ENCODE measurements around the gene SLC43A2.

Gene SLC43A2

DNA sequence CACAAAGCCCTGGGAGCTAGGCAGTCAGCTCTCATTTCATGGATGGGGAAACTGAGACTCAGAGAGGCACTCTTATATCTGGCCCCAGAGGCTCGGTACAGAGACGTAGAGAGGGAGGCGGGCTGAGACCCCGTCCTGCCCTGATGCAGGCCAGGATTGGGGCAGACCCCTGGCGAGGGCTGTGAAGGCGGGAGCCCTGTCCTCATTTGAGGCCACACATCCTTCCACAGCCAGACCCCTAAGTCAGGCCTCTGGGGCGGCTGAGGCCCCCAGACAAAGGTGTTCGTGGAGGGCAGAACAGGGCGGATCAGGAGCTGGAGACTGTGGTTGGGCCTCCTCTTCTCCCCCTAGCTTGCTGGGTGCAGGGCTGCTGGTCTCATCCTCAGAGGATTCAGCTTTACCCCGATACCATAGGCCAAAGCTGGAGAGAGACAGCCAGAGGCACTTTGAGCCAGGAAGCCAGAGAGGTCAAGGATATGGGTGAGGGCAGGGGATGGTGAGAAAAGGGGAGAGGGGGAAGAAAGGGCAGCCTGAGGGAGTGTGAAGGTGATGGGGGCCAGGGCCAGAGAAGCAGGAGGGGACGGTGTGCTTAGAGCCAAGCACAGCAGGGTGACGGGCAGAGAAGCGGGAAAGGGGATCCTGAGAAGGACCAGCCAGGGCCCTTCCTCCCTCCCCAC lies 17.7 kb upstream of the SLC43A2 start:
- H4K91ac ChIP-seq (ENCODE audit: low read depth, low read length, poor library complexity): no peak overlapping the region
- H3K36me3 ChIP-seq (replicated peaks in 1 of 2; ENCODE audit: control insufficient read depth in 2 of 2, insufficient read depth in 2 of 2, low read length in 2 of 2): peaks cover 9 to 22% of the 10 kb centered on the region in 2 donors
- H2AFZ ChIP-seq (ENCODE audit: low read length): peak overlapping the region; percentile 75
- peak overlapping the region; percentile 60 for H3K9ac ChIP-seq (ENCODE audit: low read depth, low read length, poor library complexity)
- no peak overlapping the region for H3K4me2 ChIP-seq (ENCODE audit: insufficient read depth, low read length, poor library complexity, severe bottlenecking)
- peaks cover 0 to 27% (median 0%) of the 10 kb centered on the region in 3 experiments for H3K27me3 ChIP-seq (ENCODE audit: control insufficient read depth in 3 of 3, insufficient read depth in 3 of 3, low read depth in 1 of 3, low read length in 3 of 3)
- no CpG with 5 or more reads among the region's 13 CpGs for WGBS, 2 donors (ENCODE audit: extremely low coverage in 2 of 2, insufficient read length in 2 of 2, insufficient replicate concordance in 1 of 2)
- peak overlapping the region; percentile 88 for H2AK5ac ChIP-seq (ENCODE audit: low read depth, low read length)
- H3K27ac ChIP-seq (replicated peaks; ENCODE audit: low read length): no peak overlapping the region
- H2BK12ac ChIP-seq (ENCODE audit: low read length): no peak overlapping the region
- H3K9me3 ChIP-seq (replicated peaks in 1 of 2; ENCODE audit: control insufficient read depth in 2 of 2, insufficient read depth in 1 of 2, low read depth in 1 of 2, low read length in 2 of 2): peaks cover 0 to 4% of the 10 kb centered on the region in 2 donors
- no peak overlapping the region for H2BK120ac ChIP-seq (ENCODE audit: low read depth, low read length)
- no peak overlapping the region for H3K4ac ChIP-seq (ENCODE audit: low read length)
- DNase-seq (ENCODE audit: low spot score): no peak
- no peak overlapping the region for H3K18ac ChIP-seq (ENCODE audit: low read length)
- peak overlapping the region; percentile 98 for H2BK15ac ChIP-seq (ENCODE audit: low read length)
- H3K4me3 ChIP-seq (ENCODE audit: low read length in 2 of 2): peak overlapping the region in 1 of 2 donors; percentile 19
- H2BK5ac ChIP-seq (ENCODE audit: low read length): no peak overlapping the region
- peaks cover 17 to 36% of the 10 kb centered on the region in 2 donors for H3K4me1 ChIP-seq (ENCODE audit: control insufficient read depth in 2 of 2, insufficient read depth in 1 of 2, low read depth in 1 of 2, low read length in 2 of 2)
- no peak overlapping the region for H3K23ac ChIP-seq (ENCODE audit: low read depth, low read length, poor library complexity)
- H3K79me1 ChIP-seq (ENCODE audit: low read depth, low read length): peaks cover 2% of the 10 kb centered on the region
- no peak overlapping the region for H4K8ac ChIP-seq (ENCODE audit: low read depth, low read length)
- peak overlapping the region; percentile 13 for H3K14ac ChIP-seq (ENCODE audit: low read length)

DNA sequence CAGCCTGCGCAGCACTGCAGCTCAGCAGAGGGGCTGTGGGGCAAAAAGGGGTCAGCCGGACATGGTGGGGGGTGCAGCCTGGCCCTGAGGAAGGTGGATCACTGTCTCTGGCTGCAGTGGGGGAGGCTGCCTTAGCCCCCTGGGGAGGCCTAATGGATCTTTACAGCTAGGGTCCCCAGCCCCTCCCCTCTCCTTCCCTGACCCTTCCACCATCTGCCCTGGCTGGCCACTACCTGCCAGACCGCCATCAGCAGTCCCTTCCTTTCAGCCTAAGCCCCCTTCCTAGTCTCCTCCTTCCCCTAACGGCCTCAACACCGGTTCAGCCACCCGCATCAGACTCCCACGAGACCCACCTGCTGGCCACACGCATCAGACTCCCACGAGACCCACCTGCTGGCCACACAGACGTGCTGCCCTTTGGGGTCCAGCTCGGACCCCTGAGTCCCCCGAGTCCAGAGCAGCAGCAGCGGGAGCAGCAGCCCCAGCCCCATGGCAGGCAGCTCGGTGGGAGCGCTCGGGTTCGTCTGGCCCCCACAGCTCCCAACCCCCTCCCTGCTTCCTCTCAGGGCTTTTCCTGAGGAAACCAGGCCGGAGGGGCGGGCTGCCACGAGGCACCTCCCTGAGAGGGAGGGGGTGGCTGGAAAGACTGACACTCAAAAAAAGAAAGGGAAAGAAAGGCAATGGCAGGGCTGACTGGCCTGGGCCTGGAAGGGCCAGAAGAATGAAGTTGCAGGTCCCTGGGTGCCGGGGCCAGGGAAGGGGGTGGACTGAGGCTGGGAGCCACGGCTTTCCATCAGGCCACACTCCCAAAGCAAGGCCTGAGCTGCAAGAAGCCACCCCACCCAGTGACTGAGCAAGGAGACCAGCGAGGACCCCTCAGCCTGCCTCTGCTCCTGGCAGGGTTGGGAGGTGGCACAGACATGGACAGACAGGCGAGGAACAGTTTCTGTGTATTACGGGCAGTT lies 16.9 kb upstream of the SLC43A2 start, which contains the start of gene SCARF1:
Gene SCARF1 (minus strand): TSS at position 526 of the 965 bp plus-strand sequence. CDS start 35 bp downstream, at position 491.
- Histone ChIP-seq H4K91ac (ENCODE audit: low read depth, low read length, poor library complexity) (peak within 1 kb of the TSS; percentile 64), H2BK5ac (ENCODE audit: low read length) (peak within 1 kb of the TSS; percentile 48), H2BK12ac (ENCODE audit: low read length) (peak within 1 kb of the TSS; percentile 90), H3K27ac (replicated peaks; ENCODE audit: low read length) (no peak within 1 kb of the TSS), H3K36me3 (replicated peaks in 1 of 2; ENCODE audit: control insufficient read depth in 2 of 2, insufficient read depth in 2 of 2, low read length in 2 of 2) (peaks cover under 1 to 13% of the 10 kb centered on the region in 2 donors), H3K9me3 (replicated peaks in 1 of 2; ENCODE audit: control insufficient read depth in 2 of 2, insufficient read depth in 1 of 2, low read depth in 1 of 2, low read length in 2 of 2) (peaks cover 0 to 2% of the 10 kb centered on the region in 2 donors), H3K9ac (ENCODE audit: low read depth, low read length, poor library complexity) (peak within 1 kb of the TSS; percentile 63), H3K4me3 (ENCODE audit: low read length in 2 of 2) (peak within 1 kb of the TSS in 1 of 2 donors; percentile 43), H4K8ac (ENCODE audit: low read depth, low read length) (peak within 1 kb of the TSS; percentile 89), H3K4ac (ENCODE audit: low read length) (peak within 1 kb of the TSS; percentile 76), H3K14ac (ENCODE audit: low read length) (peak within 1 kb of the TSS; percentile 89), H3K4me1 (ENCODE audit: control insufficient read depth in 2 of 2, insufficient read depth in 1 of 2, low read depth in 1 of 2, low read length in 2 of 2) (peaks cover 14 to 38% of the 10 kb centered on the region in 2 donors), H2AFZ (ENCODE audit: low read length) (peak within 1 kb of the TSS; percentile 75), H2BK120ac (ENCODE audit: low read depth, low read length) (peak within 1 kb of the TSS; percentile 61), H3K18ac (ENCODE audit: low read length) (peak within 1 kb of the TSS; percentile 76), H2BK15ac (ENCODE audit: low read length) (peak within 1 kb of the TSS; percentile 98), H3K27me3 (ENCODE audit: control insufficient read depth in 3 of 3, insufficient read depth in 3 of 3, low read depth in 1 of 3, low read length in 3 of 3) (peaks cover 0 to 27% (median 0%) of the 10 kb centered on the region in 3 experiments), H2AK5ac (ENCODE audit: low read depth, low read length) (peak within 1 kb of the TSS; percentile 96), H3K79me1 (ENCODE audit: low read depth, low read length) (peaks cover 2% of the 10 kb centered on the region), H3K4me2 (ENCODE audit: insufficient read depth, low read length, poor library complexity, severe bottlenecking) (no peak within 1 kb of the TSS), H3K23ac (ENCODE audit: low read depth, low read length, poor library complexity) (peak within 1 kb of the TSS; percentile 23)
- WGBS, 2 donors (ENCODE audit: extremely low coverage in 2 of 2, insufficient read length in 2 of 2, insufficient replicate concordance in 1 of 2): no CpG with 5 or more reads among the region's 25 CpGs
- DNase-seq (ENCODE audit: low spot score): no peak

DNA sequence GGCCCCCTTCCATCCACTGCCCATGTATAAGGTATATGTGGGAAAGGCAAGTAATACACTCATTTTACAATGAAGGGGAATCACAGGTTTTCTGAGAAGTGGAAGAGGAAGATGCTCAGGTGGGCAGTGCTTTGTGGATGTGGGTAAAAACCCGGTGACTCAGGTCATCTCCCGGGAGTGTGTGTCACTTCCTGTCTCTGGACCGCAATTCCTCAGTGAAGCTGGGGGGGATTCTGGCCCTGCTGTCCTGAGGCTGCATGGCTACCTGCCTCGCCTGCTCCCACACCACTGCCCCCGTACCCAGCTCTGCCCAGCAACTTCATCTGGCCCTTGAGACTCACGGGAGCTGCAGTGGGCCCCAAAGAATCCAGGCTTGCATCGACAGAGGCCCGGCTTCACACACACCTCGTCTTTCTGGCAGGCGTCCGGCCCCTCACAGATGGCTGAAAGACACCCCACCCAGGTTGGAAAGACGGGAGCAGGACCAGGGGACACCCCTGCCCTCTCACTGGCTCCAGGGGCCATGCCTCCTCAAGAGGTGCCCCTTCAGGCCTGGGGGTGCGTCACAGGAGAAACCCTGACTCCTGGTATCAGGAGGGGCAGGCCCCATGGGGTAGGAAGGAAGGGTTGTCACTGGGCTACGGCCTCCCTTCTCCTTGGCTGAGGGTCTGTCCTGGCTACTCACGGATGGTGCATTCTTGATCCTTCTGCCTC lies 16.0 kb upstream of the SLC43A2 start:
- Histone ChIP-seq H4K91ac (ENCODE audit: low read depth, low read length, poor library complexity) (peak overlapping the region; percentile 64), H2BK15ac (ENCODE audit: low read length) (peak overlapping the region; percentile 89), H2BK12ac (ENCODE audit: low read length) (peak overlapping the region; percentile 90), H3K4me3 (ENCODE audit: low read length in 2 of 2) (peak overlapping the region in 1 of 2 donors; percentile 7), H3K14ac (ENCODE audit: low read length) (peak overlapping the region; percentile 82), H3K36me3 (replicated peaks in 1 of 2; ENCODE audit: control insufficient read depth in 2 of 2, insufficient read depth in 2 of 2, low read length in 2 of 2) (peaks cover 0 to 5% of the 10 kb centered on the region in 2 donors), H3K79me1 (ENCODE audit: low read depth, low read length) (peaks cover 2% of the 10 kb centered on the region), H3K4me1 (ENCODE audit: control insufficient read depth in 2 of 2, insufficient read depth in 1 of 2, low read depth in 1 of 2, low read length in 2 of 2) (peaks cover 13 to 35% of the 10 kb centered on the region in 2 donors), H3K27ac (replicated peaks; ENCODE audit: low read length) (no peak overlapping the region), H3K4me2 (ENCODE audit: insufficient read depth, low read length, poor library complexity, severe bottlenecking) (no peak overlapping the region), H2BK120ac (ENCODE audit: low read depth, low read length) (peak overlapping the region; percentile 61), H2AFZ (ENCODE audit: low read length) (peak overlapping the region; percentile 75), H3K18ac (ENCODE audit: low read length) (peak overlapping the region; percentile 76), H3K9me3 (replicated peaks in 1 of 2; ENCODE audit: control insufficient read depth in 2 of 2, insufficient read depth in 1 of 2, low read depth in 1 of 2, low read length in 2 of 2) (peaks cover 0 to 2% of the 10 kb centered on the region in 2 donors), H3K23ac (ENCODE audit: low read depth, low read length, poor library complexity) (no peak overlapping the region), H2BK5ac (ENCODE audit: low read length) (peak overlapping the region; percentile 48), H2AK5ac (ENCODE audit: low read depth, low read length) (peak overlapping the region; percentile 96), H3K9ac (ENCODE audit: low read depth, low read length, poor library complexity) (peak overlapping the region; percentile 63), H3K4ac (ENCODE audit: low read length) (no peak overlapping the region), H3K27me3 (ENCODE audit: control insufficient read depth in 3 of 3, insufficient read depth in 3 of 3, low read depth in 1 of 3, low read length in 3 of 3) (peaks cover 0 to 27% (median 0%) of the 10 kb centered on the region in 3 experiments), H4K8ac (ENCODE audit: low read depth, low read length) (peak overlapping the region; percentile 65)
- no peak for DNase-seq (ENCODE audit: low spot score)
- WGBS, 2 donors (ENCODE audit: extremely low coverage in 2 of 2, insufficient read length in 2 of 2, insufficient replicate concordance in 1 of 2): no CpG with 5 or more reads among the region's 15 CpGs
